Fibroblast of gingiva (primary cell): ENCODE results near the gene FCRL5.
"Not testable (repeated sequence)": the region's sequence is repeated elsewhere in the genome, so short reads cannot be mapped to it uniquely, and the experiment has no call there.

ENCODE experiments used
- DNase-seq: peaks from one replicate; pipeline ENCODE4 v3.0.0-alpha.2; 2011; ENCODE audit warnings: low read depth

The FCRL5 gene

DNA sequence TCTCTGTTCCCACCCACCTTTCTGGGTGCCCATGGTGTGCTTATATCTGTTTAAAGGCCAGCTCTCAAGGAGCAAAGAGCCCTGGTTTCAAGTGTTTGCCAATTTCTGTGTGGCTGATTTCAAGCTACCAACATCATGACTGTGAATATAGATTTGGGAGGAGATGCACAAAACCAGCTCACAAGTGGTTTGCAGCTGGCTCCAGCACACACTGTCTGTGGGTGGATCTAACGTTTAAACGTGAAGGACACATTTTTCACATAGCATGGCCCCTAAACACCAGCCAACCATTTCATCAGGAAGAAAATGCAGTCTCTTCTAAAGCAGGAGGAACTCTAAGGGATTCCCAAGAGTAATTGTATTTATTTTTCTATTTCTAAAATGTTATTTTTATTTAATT is 65.2 kb downstream of the FCRL5 start:
- DNase-seq, result no peak

DNA sequence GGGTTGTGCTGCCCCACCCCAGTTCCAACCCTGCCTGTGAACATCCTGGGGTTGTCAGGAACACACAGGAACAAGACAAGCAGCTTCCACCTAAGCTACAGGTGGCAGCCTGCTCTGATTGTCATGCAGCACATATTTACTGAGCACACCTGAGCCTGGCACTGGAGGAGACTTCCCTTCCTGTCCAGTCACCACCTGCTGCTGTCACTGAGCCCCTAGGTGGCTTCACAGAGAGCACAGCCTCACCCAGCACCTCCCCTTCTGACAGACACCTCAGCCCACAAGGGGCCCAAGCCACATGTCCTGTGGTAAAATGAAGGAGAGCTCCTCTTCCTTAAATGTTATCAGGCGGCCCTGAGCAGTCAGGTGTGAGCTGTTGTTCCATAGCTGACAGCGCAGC is 65.9 kb downstream of the FCRL5 start:
- DNase-seq, result not testable (repeated sequence)

DNA sequence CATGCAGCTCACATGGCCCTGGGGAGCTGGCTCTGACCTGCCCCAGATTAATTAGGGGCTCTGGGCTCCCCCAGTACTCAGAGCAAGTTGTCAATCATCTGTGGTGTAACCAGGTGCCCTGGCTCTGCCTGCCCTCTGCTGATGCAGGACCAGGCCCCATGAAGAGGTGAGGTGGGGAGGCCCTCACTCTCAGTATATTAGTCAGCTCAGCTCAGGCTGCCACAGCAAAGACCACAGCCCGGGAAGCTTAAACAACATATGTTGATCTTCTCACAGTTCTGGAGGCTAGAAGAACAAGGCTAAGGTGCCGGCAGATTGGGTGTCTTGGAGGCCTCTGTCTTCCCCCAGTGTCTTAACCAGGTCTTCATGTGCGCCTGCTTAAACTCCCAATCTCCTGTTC is 66.5 kb downstream of the FCRL5 start:
- no peak for DNase-seq

DNA sequence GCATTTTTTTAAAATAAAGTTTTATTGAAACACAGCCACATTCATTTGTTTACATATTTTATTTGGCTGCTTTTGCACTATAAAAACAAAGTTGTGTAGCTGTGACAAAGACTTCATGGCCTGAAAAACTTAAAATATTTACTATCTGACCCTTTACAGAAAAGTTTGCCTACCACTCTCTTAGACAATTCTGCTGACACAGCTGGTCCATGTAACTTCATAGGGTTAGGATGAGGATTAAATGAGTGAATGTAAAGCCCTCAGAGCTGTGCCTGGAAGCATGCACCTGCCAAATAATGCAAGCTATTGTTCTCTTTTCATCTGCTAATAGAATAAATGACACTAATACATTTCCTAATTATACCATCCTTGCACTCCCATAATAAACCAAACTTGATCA is 67.7 kb downstream of the FCRL5 start:
- no peak for DNase-seq

GRCh38 chr1:157483635-157484034 is 68.7 kb downstream of the FCRL5 start:
- DNase-seq, result no peak

GRCh38 chr1:157482717-157483116 is 69.6 kb downstream of the FCRL5 start:
- DNase-seq, result no peak

GRCh38 chr1:157482174-157482573 is 70.1 kb downstream of the FCRL5 start:
- DNase-seq, result no peak

DNA sequence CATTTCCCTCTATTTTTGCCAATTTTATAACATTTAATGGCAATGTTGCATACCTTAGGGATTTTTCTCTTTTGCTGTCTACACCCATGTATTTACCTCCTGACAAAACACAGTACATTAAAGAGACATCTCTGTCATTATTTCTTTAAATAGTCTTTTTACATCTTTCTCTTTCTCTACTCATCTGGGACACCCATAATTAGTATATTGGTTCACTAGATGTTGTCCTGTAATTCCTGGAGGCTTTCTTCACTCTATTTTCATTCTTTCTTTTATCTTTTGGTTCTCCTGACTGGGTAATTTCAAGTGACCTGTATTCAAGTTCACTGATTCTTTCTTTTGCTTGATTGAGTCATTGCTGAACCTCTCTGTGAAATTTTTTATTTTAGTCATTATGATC is 74.3 kb downstream of the FCRL5 start:
- DNase-seq, result no peak

GRCh38 chr1:157477419-157477818 is 74.9 kb downstream of the FCRL5 start:
- DNase-seq, result no peak

- no peak for DNase-seq
These were observed 79.4 kb downstream of the FCRL5 start for GRCh38 chr1:157472959-157473358.

DNA sequence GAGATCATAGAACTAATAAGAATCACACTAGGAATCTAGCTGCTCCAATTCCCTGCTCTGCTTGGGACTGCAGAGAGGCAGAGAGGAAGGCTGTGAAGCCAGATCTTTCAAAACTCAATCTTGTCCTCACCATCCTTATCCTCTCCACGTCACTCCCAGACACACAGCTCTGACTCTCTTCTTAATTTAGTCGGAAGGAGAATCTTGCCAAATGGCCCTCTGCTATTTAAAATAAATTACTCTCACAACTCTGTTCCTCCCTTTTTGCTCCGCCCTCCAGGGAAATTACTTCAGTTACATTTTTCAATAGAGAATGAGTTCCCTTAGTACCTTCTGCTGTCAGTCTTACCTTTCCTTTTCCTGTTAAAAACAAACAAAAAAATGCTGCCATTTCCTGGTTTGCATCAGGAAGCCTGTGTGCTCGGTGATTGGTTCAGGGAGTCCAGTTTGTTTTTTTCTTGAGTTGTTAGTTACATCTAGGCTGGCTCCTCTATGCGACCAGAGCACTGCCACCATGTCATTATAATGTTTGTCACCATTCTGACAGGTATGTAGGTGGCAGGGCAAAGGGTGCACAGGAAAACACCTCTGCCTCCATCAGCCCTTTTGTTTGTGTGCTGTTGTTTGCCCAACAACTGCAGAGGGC is 80.1 kb downstream of the FCRL5 start:
- no peak for DNase-seq

- DNase-seq, result no peak
These were observed 80.8 kb downstream of the FCRL5 start for GRCh38 chr1:157471531-157471930.

- DNase-seq, result no peak
These were observed 82.3 kb downstream of the FCRL5 start for GRCh38 chr1:157469752-157470675.

DNA sequence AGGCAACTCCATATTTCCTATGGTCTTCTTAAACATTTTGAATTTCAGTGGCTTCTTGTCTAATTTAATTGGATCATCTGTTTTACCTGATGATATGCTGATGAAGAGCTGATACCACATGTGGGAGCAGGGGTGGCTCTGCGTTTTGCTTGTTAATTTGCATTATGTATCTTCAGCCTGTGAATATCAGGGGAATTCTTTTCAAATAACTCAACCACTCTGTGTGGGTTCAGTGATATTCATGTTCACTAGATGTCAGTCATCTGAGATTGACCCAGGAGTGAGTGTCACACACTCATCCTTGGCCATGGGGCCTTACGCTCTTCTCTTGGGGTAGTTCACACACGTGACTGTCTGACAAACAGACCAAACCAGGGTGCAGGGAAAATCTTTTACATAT is 83.0 kb downstream of the FCRL5 start:
- no peak for DNase-seq

- DNase-seq, result no peak
These were observed 86.3 kb downstream of the FCRL5 start for GRCh38 chr1:157466011-157466410.
